Measurements from ENCODE around the gene RABL3. TPM values are rescaled to one million over a fixed set of nuclear protein-coding genes. Genes with fewer than 3 reads are reported as not detected.

Gene RABL3
- total and polyA plus RNA-seq, 2 of the 13 experiments (the other 11 are each of a cell fraction or from before 2014, with no cell fraction given) = 4.8 to 31.9 TPM

DNA sequence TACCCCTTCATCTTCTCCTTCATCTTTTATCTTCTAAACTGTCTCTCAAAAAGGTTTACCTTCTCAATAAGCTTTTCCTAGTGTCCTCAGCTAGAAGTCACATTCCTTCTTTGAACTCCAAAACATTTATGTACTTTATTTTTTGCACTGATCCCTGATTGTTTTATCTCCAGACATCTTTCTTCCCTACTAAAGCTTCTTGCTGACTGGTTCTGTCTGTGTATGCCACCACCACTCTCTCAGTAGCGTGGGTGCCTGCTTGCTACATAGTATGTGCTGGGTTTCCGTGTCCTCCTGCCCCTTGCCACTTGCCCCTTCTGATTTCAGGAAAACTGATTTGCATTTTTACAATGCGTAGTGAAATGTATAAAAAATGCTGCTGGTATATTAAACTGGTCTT is 24.3 kb upstream of the RABL3 start (continued):
- TF ChIP-seq, protein P1, sequence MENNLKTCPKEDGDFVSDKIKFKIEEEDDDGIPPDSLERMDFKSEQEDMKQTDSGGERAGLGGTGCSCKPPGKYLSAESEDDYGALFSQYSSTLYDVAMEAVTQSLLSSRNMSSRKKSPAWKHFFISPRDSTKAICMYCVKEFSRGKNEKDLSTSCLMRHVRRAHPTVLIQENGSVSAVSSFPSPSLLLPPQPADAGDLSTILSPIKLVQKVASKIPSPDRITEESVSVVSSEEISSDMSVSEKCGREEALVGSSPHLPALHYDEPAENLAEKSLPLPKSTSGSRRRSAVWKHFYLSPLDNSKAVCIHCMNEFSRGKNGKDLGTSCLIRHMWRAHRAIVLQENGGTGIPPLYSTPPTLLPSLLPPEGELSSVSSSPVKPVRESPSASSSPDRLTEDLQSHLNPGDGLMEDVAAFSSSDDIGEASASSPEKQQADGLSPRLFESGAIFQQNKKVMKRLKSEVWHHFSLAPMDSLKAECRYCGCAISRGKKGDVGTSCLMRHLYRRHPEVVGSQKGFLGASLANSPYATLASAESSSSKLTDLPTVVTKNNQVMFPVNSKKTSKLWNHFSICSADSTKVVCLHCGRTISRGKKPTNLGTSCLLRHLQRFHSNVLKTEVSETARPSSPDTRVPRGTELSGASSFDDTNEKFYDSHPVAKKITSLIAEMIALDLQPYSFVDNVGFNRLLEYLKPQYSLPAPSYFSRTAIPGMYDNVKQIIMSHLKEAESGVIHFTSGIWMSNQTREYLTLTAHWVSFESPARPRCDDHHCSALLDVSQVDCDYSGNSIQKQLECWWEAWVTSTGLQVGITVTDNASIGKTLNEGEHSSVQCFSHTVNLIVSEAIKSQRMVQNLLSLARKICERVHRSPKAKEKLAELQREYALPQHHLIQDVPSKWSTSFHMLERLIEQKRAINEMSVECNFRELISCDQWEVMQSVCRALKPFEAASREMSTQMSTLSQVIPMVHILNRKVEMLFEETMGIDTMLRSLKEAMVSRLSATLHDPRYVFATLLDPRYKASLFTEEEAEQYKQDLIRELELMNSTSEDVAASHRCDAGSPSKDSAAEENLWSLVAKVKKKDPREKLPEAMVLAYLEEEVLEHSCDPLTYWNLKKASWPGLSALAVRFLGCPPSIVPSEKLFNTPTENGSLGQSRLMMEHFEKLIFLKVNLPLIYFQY (CRISPR knock-in tag; IDR thresholded peaks at IDR 0.05; ENCODE audit: borderline replicate concordance) = no peak
- TF ChIP-seq AGO2 (optimal IDR thresholded peaks at IDR 0.05; ENCODE audit: low read depth, low read length) = no peak

DNA sequence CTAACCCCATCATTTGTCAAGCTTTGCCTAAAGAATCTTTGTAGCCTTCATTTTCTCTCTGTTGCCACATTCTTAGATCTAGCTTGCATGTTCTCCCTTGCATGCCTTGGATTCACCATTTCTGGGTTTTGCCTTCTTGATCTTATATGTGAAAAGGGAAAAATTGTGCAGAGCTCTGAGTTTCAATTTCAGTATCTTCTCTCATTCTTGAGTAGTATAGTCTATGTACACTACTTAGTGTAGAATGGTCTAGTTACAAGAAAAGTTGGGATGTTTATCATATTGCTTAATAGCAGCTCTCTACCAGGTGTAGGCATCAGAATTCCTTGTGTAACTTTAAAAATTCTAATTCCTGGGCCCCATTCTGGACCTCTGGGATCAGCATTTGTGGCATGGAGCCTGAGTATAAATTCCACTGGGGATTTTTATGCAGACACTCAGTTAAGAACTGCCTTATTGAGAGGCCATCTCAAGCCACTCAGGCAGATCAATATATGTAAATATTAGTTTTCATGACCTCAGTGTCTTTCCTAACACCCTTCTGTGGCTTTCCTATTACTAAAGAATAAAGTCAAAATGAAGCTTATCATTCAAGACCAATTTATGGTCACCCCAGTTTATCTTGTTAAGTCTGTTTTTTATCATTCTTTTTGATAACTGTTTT is 23.6 kb upstream of the RABL3 start:
- Histone ChIP-seq H3K27ac (ENCODE audit: extremely low read length, insufficient read depth, low read length) (no peak overlapping the region), H3K36me3 (replicated peaks in 1 of 2; ENCODE audit: control insufficient read depth in 1 of 2, insufficient read depth in 2 of 2, low read length in 2 of 2) (peaks cover 0 to 4% of the 10 kb centered on the region in 2 experiments; a peak in 2 of 5 replicates), H2AFZ (ENCODE audit: low read length) (no peak overlapping the region), H3K27me3 (ENCODE audit: control insufficient read depth in 1 of 2, insufficient read depth in 2 of 2, low read length in 2 of 2) (no peaks in the 10 kb centered on the region), H3K4me3 (replicated peaks in 1 of 3; ENCODE audit: insufficient read depth in 1 of 3, low read depth in 2 of 3, low read length in 3 of 3) (no peak overlapping the region), H3K79me2 (ENCODE audit: insufficient read depth, low read length) (peaks cover 19% of the 10 kb centered on the region), H3K4me2 (ENCODE audit: low read depth, low read length) (no peak overlapping the region; the same call in 1 of the 2 replicates), H3K9ac (ENCODE audit: insufficient read depth, low read depth, low read length) (no peak overlapping the region), H3K4me1 (ENCODE audit: insufficient read depth, low read length) (peaks cover 20% of the 10 kb centered on the region), H3K9me3 (ENCODE audit: low read length) (no peaks in the 10 kb centered on the region), H4K20me1 (ENCODE audit: insufficient read depth, low read length) (no peaks in the 10 kb centered on the region)
- intact Hi-C loops (cut with micrococcal nuclease; ENCODE audit: unreplicated experiment) (no loop called here), in situ Hi-C loops (cut with HindIII; ENCODE audit: extremely low pct_ligation_motif_present, low pct_unique_long_range_greater_than_20kb) (no loop called here)
- FAIRE-seq (no peak), DNase-seq (ENCODE audit: low spot score) (peak; percentile 10), ATAC-seq (peak; percentile 91)
- ChIA-PET CTCF (ENCODE audit: low intra/inter-chr PET ratio, low total read pairs) (no interaction called here), POLR2A (interaction anchor here (1.5 kb wide), 2 partner anchors 143 to 170 kb away, joined by 3 to 5 read pairs; partner anchors contain the start of gene NDUFB4)
- BruUV-seq (replicated peaks) = no TSS peak
- TF ChIP-seq PITX1 (CRISPR knock-in tag; IDR thresholded peaks at IDR 0.05) (no peak), FOXA3 (CRISPR knock-in tag; IDR thresholded peaks at IDR 0.05) (peak; percentile 43; the same call in 1 of the 2 replicates), ONECUT2 (CRISPR knock-in tag; IDR thresholded peaks at IDR 0.05) (peak; percentile 69; the same call in 1 of the 2 replicates), GATAD2A (CRISPR knock-in tag; IDR thresholded peaks at IDR 0.05) (0 out of 2 replicates have a peak, but pooled peaks have one; percentile 46), ZNF101 (CRISPR knock-in tag; IDR thresholded peaks at IDR 0.05; ENCODE audit: borderline replicate concordance, low read depth) (no peak), FIP1L1 (IDR thresholded peaks at IDR 0.05; ENCODE audit: borderline replicate concordance, insufficient read depth, low read depth, low read length) (no peak), PTBP1 (IDR thresholded peaks at IDR 0.05; ENCODE audit: low read depth, low read length, poor library complexity, severe bottlenecking) (no peak)
- TF ChIP-seq, protein P2, sequence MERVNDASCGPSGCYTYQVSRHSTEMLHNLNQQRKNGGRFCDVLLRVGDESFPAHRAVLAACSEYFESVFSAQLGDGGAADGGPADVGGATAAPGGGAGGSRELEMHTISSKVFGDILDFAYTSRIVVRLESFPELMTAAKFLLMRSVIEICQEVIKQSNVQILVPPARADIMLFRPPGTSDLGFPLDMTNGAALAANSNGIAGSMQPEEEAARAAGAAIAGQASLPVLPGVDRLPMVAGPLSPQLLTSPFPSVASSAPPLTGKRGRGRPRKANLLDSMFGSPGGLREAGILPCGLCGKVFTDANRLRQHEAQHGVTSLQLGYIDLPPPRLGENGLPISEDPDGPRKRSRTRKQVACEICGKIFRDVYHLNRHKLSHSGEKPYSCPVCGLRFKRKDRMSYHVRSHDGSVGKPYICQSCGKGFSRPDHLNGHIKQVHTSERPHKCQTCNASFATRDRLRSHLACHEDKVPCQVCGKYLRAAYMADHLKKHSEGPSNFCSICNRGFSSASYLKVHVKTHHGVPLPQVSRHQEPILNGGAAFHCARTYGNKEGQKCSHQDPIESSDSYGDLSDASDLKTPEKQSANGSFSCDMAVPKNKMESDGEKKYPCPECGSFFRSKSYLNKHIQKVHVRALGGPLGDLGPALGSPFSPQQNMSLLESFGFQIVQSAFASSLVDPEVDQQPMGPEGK (CRISPR knock-in tag; IDR thresholded peaks at IDR 0.05) = no peak
- TF ChIP-seq, protein P3, sequence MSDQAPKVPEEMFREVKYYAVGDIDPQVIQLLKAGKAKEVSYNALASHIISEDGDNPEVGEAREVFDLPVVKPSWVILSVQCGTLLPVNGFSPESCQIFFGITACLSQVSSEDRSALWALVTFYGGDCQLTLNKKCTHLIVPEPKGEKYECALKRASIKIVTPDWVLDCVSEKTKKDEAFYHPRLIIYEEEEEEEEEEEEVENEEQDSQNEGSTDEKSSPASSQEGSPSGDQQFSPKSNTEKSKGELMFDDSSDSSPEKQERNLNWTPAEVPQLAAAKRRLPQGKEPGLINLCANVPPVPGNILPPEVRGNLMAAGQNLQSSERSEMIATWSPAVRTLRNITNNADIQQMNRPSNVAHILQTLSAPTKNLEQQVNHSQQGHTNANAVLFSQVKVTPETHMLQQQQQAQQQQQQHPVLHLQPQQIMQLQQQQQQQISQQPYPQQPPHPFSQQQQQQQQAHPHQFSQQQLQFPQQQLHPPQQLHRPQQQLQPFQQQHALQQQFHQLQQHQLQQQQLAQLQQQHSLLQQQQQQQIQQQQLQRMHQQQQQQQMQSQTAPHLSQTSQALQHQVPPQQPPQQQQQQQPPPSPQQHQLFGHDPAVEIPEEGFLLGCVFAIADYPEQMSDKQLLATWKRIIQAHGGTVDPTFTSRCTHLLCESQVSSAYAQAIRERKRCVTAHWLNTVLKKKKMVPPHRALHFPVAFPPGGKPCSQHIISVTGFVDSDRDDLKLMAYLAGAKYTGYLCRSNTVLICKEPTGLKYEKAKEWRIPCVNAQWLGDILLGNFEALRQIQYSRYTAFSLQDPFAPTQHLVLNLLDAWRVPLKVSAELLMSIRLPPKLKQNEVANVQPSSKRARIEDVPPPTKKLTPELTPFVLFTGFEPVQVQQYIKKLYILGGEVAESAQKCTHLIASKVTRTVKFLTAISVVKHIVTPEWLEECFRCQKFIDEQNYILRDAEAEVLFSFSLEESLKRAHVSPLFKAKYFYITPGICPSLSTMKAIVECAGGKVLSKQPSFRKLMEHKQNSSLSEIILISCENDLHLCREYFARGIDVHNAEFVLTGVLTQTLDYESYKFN (CRISPR knock-in tag; conservative IDR thresholded peaks at IDR 0.05) = 0 out of 2 replicates have a peak, but pooled peaks have one; percentile 13

Data from HepG2 (cell line).